Body of pancreas (tissue), 4 donors: ENCODE results near the gene CACTIN. TPM values are rescaled to one million over a fixed set of nuclear protein-coding genes. Genes with fewer than 3 reads are reported as not detected.

ENCODE experiments used
- ATAC-seq: fragments of 150-250 bp; one replicate; pipeline ENCODE4 v1.9.1; 2016
- DNase-seq, 4 donors: peaks; one replicate each; pipeline ENCODE4 v3.0.0-alpha.2; 2019
- H3K27ac ChIP-seq, 4 donors: fragments of 200-600 bp; sonication (generic); 1 replicate in 3 of 4; 2 replicates in 1 of 4; pipeline versions ENCODE4 v1.5.1 to v1.6.1; 2016 to 2019; ENCODE audit warnings: mild to moderate bottlenecking in 1 of 4, mixed read lengths in 1 of 4, moderate library complexity in 1 of 4
- H3K27me3 ChIP-seq, 2 donors: fragments of 200-600 bp; sonication (generic); one replicate each; pipeline ENCODE4 v1.6.0; 2016; ENCODE audit warnings: mild to moderate bottlenecking in 1 of 2
- H3K36me3 ChIP-seq, 2 donors: fragments of 200-600 bp; sonication (generic); replicated peaks in 1 of 2; 2 replicates each; pipeline ENCODE4 v1.5.1; 2016; ENCODE audit warnings: low read depth in 2 of 2; ENCODE audit not compliant: insufficient read depth in 1 of 2
- H3K4me1 ChIP-seq: fragments of 200-600 bp; sonication (generic); one replicate; pipeline ENCODE4 v1.6.0; 2016
- H3K4me3 ChIP-seq, 2 donors: fragments of 200-600 bp; sonication (generic); 1 replicate in 1 of 2; 2 replicates in 1 of 2; pipeline ENCODE4 v1.5.1; 2016 to 2019
- H3K9me3 ChIP-seq, 3 donors: fragments of 200-600 bp; sonication (generic); 1 replicate in 2 of 3; 2 replicates in 1 of 3; pipeline ENCODE4 v1.5.1; 2016
- POLR2A ChIP-seq, 3 donors: fragments of 450-650 bp; IDR thresholded peaks; one replicate each; pipeline ENCODE4 v1.6.1; 2016; ENCODE audit warnings: antibody characterized with exemption in 3 of 3, mild to moderate bottlenecking in 2 of 3
- WGBS, 2 donors: methylation state at CpG; one replicate each; pipeline ENCODE4 v1.1.5; 2017; 5-methylcytosine and 5-hydroxymethylcytosine counted together
- intact Hi-C: fragments of 100-400 bp; cut with DNase I; formaldehyde crosslinking; loops from one replicate; pipeline ENCODE4 v1.15.1; 2023
- total RNA-seq, 2 donors: library from RNA; depleted of rRNA; stranded (reverse); fragments of >200 nt; gene quantifications; one replicate each; pipeline ENCODE4 v1.1.0, GENCODE V29; 2016
- TF ChIP-seq, protein P1 (sequence below), 7 experiments: fragments of 450-650 bp in 4 of 7; fragments of 200-600 bp in 3 of 7; sonication (generic) in 3 of 7; IDR thresholded peaks; one replicate each; pipeline ENCODE4 v1.5.1; 2016 to 2019; ENCODE audit warnings: antibody characterized with exemption in 7 of 7

CACTIN gene
- total RNA-seq, 2 donors from 2014 or later, result 16.3 to 23.4 TPM

DNA sequence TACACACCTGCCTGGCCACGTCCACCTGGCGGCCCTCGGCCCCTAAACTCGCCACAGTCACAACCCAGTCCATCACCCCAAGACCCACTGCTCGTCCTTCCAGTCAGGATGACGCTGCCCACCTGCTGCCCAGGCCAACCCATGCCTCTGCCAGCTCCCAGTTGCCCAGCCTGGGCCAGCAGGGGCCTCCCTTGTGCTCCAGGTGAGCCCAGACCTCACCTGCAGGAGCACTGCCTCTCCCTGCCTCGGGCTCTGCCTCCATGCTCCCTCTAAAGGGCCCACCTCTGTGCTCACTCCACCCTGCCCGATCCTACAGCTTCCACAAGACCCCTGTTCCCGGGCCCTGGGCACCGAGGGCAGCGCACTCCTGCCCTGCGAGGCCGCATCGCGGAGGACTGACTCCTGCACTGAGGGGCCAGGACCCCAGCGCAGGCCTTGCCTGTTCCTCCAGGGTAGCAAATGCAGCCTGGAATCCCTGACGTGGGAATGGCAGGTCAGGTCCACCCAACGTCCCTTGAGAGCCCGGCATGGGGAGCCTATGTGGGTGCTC, 8.0 kb upstream of the CACTIN start:
- no peaks in the 10 kb centered on the region for H3K9me3 ChIP-seq
- no peak for TF ChIP-seq POLR2A (IDR thresholded peaks at IDR 0.05)
- TF ChIP-seq, protein P1, sequence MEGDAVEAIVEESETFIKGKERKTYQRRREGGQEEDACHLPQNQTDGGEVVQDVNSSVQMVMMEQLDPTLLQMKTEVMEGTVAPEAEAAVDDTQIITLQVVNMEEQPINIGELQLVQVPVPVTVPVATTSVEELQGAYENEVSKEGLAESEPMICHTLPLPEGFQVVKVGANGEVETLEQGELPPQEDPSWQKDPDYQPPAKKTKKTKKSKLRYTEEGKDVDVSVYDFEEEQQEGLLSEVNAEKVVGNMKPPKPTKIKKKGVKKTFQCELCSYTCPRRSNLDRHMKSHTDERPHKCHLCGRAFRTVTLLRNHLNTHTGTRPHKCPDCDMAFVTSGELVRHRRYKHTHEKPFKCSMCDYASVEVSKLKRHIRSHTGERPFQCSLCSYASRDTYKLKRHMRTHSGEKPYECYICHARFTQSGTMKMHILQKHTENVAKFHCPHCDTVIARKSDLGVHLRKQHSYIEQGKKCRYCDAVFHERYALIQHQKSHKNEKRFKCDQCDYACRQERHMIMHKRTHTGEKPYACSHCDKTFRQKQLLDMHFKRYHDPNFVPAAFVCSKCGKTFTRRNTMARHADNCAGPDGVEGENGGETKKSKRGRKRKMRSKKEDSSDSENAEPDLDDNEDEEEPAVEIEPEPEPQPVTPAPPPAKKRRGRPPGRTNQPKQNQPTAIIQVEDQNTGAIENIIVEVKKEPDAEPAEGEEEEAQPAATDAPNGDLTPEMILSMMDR (IDR thresholded peaks at IDR 0.05), result no peak
- no peak for ATAC-seq
- 92 to 98% methylated on average over 14 to 19 of the region's 19 CpGs for WGBS, 2 donors
- H3K4me1 ChIP-seq, result no peaks in the 10 kb centered on the region
- DNase-seq, result no peak
- peaks cover 0 to 5% of the 10 kb centered on the region in 2 donors for H3K36me3 ChIP-seq
- H3K27me3 ChIP-seq, result no peaks in the 10 kb centered on the region
- H3K4me3 ChIP-seq, result no peak overlapping the region
- intact Hi-C loops, result no loop called here
- no peak overlapping the region for H3K27ac ChIP-seq

DNA sequence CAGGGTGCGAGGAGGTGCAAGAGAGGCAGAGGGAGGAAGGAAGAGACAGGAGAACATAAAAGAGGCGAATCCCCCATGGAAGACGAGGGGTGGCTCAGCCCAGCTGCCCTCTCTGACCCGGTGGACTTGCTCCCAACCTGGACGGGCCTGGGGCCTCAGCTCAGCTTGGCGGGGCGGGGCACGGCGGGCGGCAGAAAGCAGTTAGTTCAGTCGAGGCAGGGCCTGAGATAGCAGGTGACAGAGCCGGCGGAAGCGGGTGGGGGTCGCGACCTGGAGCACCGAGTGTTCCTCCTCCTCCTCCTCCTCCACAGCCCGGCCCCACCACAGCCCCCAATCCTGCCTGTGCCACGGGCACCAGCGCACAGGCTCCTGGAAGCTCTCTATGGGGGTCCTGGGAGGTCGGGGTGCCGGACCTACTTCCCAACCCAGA, 7.0 kb upstream of the CACTIN start:
- ATAC-seq, result no peak
- intact Hi-C loops, result no loop called here
- H3K27ac ChIP-seq, result no peak overlapping the region
- TF ChIP-seq POLR2A (IDR thresholded peaks at IDR 0.05), result no peak
- TF ChIP-seq, protein P1 (IDR thresholded peaks at IDR 0.05), result no peak
- no peaks in the 10 kb centered on the region for H3K27me3 ChIP-seq
- no peak overlapping the region for H3K4me3 ChIP-seq
- no peaks in the 10 kb centered on the region for H3K9me3 ChIP-seq
- no peaks in the 10 kb centered on the region for H3K4me1 ChIP-seq
- DNase-seq, result no peak
- H3K36me3 ChIP-seq, result peaks cover 0 to 5% of the 10 kb centered on the region in 2 donors
- 73 to 90% methylated on average over 5 to 22 of the region's 22 CpGs for WGBS, 2 donors

DNA sequence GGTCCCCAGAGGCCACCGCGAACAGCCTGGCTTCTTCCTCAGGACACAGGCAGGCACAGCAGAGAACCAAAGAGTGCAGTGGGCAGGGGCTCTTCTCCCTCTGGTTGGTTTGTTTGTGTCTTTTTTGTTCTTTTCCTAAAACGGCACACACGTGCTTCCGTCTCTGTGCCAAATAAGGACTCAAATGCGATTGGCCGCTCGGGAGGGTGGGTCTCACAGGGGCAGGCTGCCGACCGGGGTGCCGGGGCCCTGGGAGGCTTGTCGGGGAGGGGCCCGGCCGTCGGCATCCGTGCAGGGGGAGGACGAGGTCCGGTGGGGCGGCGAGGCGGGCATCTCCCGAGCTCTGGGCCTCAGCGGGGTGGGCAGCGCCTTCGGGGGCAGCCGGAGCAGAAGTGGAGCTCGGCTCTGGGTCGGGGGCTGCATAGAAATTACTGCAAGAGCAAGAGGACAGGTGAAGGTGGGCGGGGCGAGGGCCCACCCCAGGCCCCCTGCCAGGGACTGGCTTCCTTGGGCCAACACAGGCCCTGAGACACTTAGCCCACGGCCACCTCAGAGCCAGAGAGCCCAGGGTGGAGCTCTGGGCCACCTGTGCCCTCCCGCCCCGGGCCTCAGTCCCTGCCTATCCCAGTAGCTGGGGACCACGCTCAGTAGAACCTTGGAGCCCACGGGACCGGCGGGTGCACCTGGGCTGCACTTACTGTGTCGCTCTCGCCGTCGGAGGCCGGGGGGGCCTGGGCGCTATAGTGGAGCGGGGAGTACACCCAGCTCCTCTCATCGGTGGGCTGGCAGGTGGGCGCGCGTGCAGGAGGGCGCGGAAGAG, 6.4 kb upstream of the CACTIN start:
- Histone ChIP-seq H3K36me3 (peaks cover 0 to 2% of the 10 kb centered on the region in 2 donors), H3K9me3 (no peaks in the 10 kb centered on the region), H3K27ac (no peak overlapping the region), H3K4me3 (no peak overlapping the region), H3K27me3 (no peaks in the 10 kb centered on the region), H3K4me1 (no peaks in the 10 kb centered on the region)
- TF ChIP-seq, protein P1 (IDR thresholded peaks at IDR 0.05), result no peak
- no peak for TF ChIP-seq POLR2A (IDR thresholded peaks at IDR 0.05)
- no peak for ATAC-seq
- WGBS, 2 donors, result 90% methylated on average over 42 to 43 of the region's 50 CpGs
- intact Hi-C loops, result no loop called here
- no peak for DNase-seq

DNA sequence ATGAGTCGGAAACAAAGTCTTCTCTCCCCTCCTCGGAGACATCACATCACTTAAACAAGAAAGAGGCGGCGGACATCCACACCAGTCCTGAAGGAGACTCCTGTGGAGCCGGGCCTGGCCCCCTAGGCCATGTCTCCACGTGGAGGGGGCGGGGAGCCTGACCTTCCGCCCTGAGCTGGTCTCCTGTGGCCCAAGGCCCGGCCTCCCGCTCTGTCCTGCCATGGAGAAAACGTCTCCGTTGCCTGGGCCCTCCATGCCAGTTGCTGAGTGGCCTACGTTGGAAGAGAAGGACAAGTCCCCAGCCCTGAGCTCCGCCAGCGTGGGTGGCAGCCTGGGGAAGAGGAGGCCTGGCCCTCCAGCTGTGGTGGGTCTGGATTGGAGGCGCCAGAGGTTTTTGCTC, 5.5 kb upstream of the CACTIN start:
- TF ChIP-seq, protein P1 (IDR thresholded peaks at IDR 0.05), result no peak
- no peak for TF ChIP-seq POLR2A (IDR thresholded peaks at IDR 0.05)
- Histone ChIP-seq H3K4me1 (peaks cover 5% of the 10 kb centered on the region), H3K27me3 (no peaks in the 10 kb centered on the region), H3K27ac (no peak overlapping the region), H3K4me3 (no peak overlapping the region), H3K36me3 (no peaks in the 10 kb centered on the region), H3K9me3 (no peaks in the 10 kb centered on the region)
- intact Hi-C loops, result no loop called here
- DNase-seq (no peak), ATAC-seq (no peak)
- WGBS, 2 donors, result 80 to 91% methylated on average over 1 to 16 of the region's 16 CpGs
